Measurements from ENCODE around the gene SLC17A8.
"Not testable (repeated sequence)": the region's sequence is repeated elsewhere in the genome, so short reads cannot be mapped to it uniquely, and the experiment has no call there.

Gene SLC17A8

GRCh38 chr12:100427078-100427477 is 70.2 kb downstream of the SLC17A8 start:
- no peak for DNase-seq (ENCODE audit: low read depth)

GRCh38 chr12:100430251-100430650 is 73.4 kb downstream of the SLC17A8 start:
- not testable (repeated sequence) for DNase-seq (ENCODE audit: low read depth)

- no peak for DNase-seq (ENCODE audit: low read depth)
These were observed 76.8 kb downstream of the SLC17A8 start for GRCh38 chr12:100433701-100434100.

GRCh38 chr12:100434177-100434576 is 77.3 kb downstream of the SLC17A8 start:
- DNase-seq (ENCODE audit: low read depth), result no peak

- DNase-seq (ENCODE audit: low read depth), result no peak
These were observed 79.1 kb downstream of the SLC17A8 start for GRCh38 chr12:100435957-100436356.

- no peak for DNase-seq (ENCODE audit: low read depth)
These were observed 80.4 kb downstream of the SLC17A8 start for GRCh38 chr12:100437038-100437841.

GRCh38 chr12:100439797-100440196 is 82.9 kb downstream of the SLC17A8 start:
- no peak for DNase-seq (ENCODE audit: low read depth)

- no peak for DNase-seq (ENCODE audit: low read depth)
These were observed 85.5 kb downstream of the SLC17A8 start for GRCh38 chr12:100442403-100442802.

- no peak for DNase-seq (ENCODE audit: low read depth)
These were observed 86.6 kb downstream of the SLC17A8 start for GRCh38 chr12:100443434-100443833.

GRCh38 chr12:100445081-100445481 is 88.2 kb downstream of the SLC17A8 start:
- no peak for DNase-seq (ENCODE audit: low read depth)

GRCh38 chr12:100447381-100447780 is 90.5 kb downstream of the SLC17A8 start:
- DNase-seq (ENCODE audit: low read depth), result no peak

GRCh38 chr12:100448656-100449055 is 91.8 kb downstream of the SLC17A8 start:
- no peak for DNase-seq (ENCODE audit: low read depth)

GRCh38 chr12:100450735-100451134 is 93.9 kb downstream of the SLC17A8 start:
- DNase-seq (ENCODE audit: low read depth), result no peak

- DNase-seq (ENCODE audit: low read depth), result no peak
These were observed 97.1 kb downstream of the SLC17A8 start for GRCh38 chr12:100453951-100454350.

- DNase-seq (ENCODE audit: low read depth), result no peak
These were observed 99.0 kb downstream of the SLC17A8 start for GRCh38 chr12:100455896-100456295.

- DNase-seq (ENCODE audit: low read depth), result no peak
These were observed 101.3 kb downstream of the SLC17A8 start for GRCh38 chr12:100458191-100458590.

- DNase-seq (ENCODE audit: low read depth), result no peak
These were observed 103.8 kb downstream of the SLC17A8 start for GRCh38 chr12:100460702-100461101.

GRCh38 chr12:100461330-100461973 is 104.6 kb downstream of the SLC17A8 start:
- DNase-seq (ENCODE audit: low read depth), result no peak

GRCh38 chr12:100463661-100464060 is 106.8 kb downstream of the SLC17A8 start:
- no peak for DNase-seq (ENCODE audit: low read depth)

- no peak for DNase-seq (ENCODE audit: low read depth)
These were observed 107.7 kb downstream of the SLC17A8 start for GRCh38 chr12:100464529-100464928.

- DNase-seq (ENCODE audit: low read depth), result no peak
These were observed 111.3 kb downstream of the SLC17A8 start for GRCh38 chr12:100468126-100468525.

Data from activated T-cell treated with anti-CD3 and anti-CD28 coated beads for 48 hours (primary cell).